T-helper 2 cell treated with Interferon-gamma antibody and Interleukin-4, amounts not matched to agents 100 ng/mL and 5 ng/mL, for 36 hours (primary cell): Measurements from ENCODE around the gene MAP3K9. TPM values are rescaled to one million over a fixed set of nuclear protein-coding genes. Genes with fewer than 3 reads are reported as not detected.

Experiments used
- intact Hi-C: fragments of 100-400 bp; cut with micrococcal nuclease; formaldehyde crosslinking; loops from one replicate; pipeline ENCODE4 v1.15.1; 2023
- total RNA-seq: library from RNA; stranded (reverse); gene quantifications from 2 replicates; pipeline ENCODE4 v1.2.3, GENCODE V29; 2022

MAP3K9 gene
- total RNA-seq, 1 donor from 2014 or later = 5.6 TPM

- intact Hi-C loops = loop anchor here (2.0 to 5.0 kb wide), 2 partner anchors 65 to 85 kb away; partner anchors contain the start of gene PCNX1
Measured at GRCh38 chr14:70821584-70822529, 12.5 kb upstream of the MAP3K9 start.

GRCh38 chr14:70816525-70816924 lies 7.2 kb upstream of the MAP3K9 start:
- intact Hi-C loops = loop anchor here (5.0 kb wide), 1 partner anchor 56 kb away; no protein-coding TSS in a partner anchor

- intact Hi-C loops = no loop called here
Measured at GRCh38 chr14:70814466-70814865, 5.2 kb upstream of the MAP3K9 start.

- intact Hi-C loops = no loop called here
Measured at GRCh38 chr14:70812124-70812818, 3.0 kb upstream of the MAP3K9 start.

GRCh38 chr14:70811578-70811977 lies 2.3 kb upstream of the MAP3K9 start:
- intact Hi-C loops = no loop called here

- intact Hi-C loops = no loop called here
Measured at GRCh38 chr14:70811050-70811449, 1.7 kb upstream of the MAP3K9 start.

- intact Hi-C loops = no loop called here
Measured at GRCh38 chr14:70810621-70811020, 1.3 kb upstream of the MAP3K9 start.

GRCh38 chr14:70808416-70809224 lies 693 bp downstream of the MAP3K9 start:
- intact Hi-C loops = loop anchor here (1.0 to 5.0 kb wide), 4 partner anchors 9 to 208 kb away; partner anchors contain the start of genes MED6 and TTC9

- intact Hi-C loops = loop anchor here (2.0 to 5.0 kb wide), 3 partner anchors 151 to 207 kb away; partner anchors contain the start of genes MED6 and TTC9
Measured at GRCh38 chr14:70807898-70808415, 1.4 kb downstream of the MAP3K9 start.

GRCh38 chr14:70804556-70805162 lies 4.7 kb downstream of the MAP3K9 start:
- intact Hi-C loops = loop anchor here (5.0 kb wide), 1 partner anchor 147 kb away; no protein-coding TSS in a partner anchor

- intact Hi-C loops = no loop called here
Measured at GRCh38 chr14:70803321-70804310, 5.7 kb downstream of the MAP3K9 start.

- intact Hi-C loops = no loop called here
Measured at GRCh38 chr14:70802379-70802778, 6.9 kb downstream of the MAP3K9 start.

- intact Hi-C loops = no loop called here
Measured at GRCh38 chr14:70801836-70802235, 7.5 kb downstream of the MAP3K9 start.

- intact Hi-C loops = no loop called here
Measured at GRCh38 chr14:70796551-70796950, 12.8 kb downstream of the MAP3K9 start.

- intact Hi-C loops = no loop called here
Measured at GRCh38 chr14:70794294-70794693, 15.0 kb downstream of the MAP3K9 start.

- intact Hi-C loops = no loop called here
Measured at GRCh38 chr14:70793637-70794036, 15.7 kb downstream of the MAP3K9 start.

- intact Hi-C loops = no loop called here
Measured at GRCh38 chr14:70792939-70793338, 16.4 kb downstream of the MAP3K9 start.

- intact Hi-C loops = no loop called here
Measured at GRCh38 chr14:70791971-70792370, 17.3 kb downstream of the MAP3K9 start.

- intact Hi-C loops = no loop called here
Measured at GRCh38 chr14:70789961-70790360, 19.4 kb downstream of the MAP3K9 start.
